Neural cell (in vitro differentiated cells): ENCODE measurements around the gene EYA4.

Experiments
- EZH2 ChIP-seq: fragments of 200-600, 300-800 bp; shearing (Covaris generic), sonication (generic); IDR thresholded peaks from 2 replicates; pipeline ENCODE4 v1.6.1; 2014; ENCODE audit warnings: antibody characterized with exemption, low read length, borderline replicate concordance, mild to moderate bottlenecking; ENCODE audit not compliant: insufficient read depth, poor library complexity, severe bottlenecking
- POLR2AphosphoS5 ChIP-seq: IDR thresholded peaks from 2 replicates; pipeline ENCODE4 v1.6.1; 2012
- SMC3 ChIP-seq: fragments of 450-650 bp; conservative IDR thresholded peaks from 2 replicates; pipeline ENCODE4 v1.6.1; 2014; ENCODE audit warnings: antibody characterized with exemption, mild to moderate bottlenecking, moderate library complexity; ENCODE audit not compliant: poor library complexity
- TF ChIP-seq, protein P1 (sequence below): fragments of 450-650 bp; IDR thresholded peaks from 2 replicates; pipeline ENCODE4 v1.5.1; 2014; ENCODE audit warnings: antibody characterized with exemption, mild to moderate bottlenecking, moderate library complexity; ENCODE audit not compliant: poor library complexity, severe bottlenecking

- TF ChIP-seq, protein P1, sequence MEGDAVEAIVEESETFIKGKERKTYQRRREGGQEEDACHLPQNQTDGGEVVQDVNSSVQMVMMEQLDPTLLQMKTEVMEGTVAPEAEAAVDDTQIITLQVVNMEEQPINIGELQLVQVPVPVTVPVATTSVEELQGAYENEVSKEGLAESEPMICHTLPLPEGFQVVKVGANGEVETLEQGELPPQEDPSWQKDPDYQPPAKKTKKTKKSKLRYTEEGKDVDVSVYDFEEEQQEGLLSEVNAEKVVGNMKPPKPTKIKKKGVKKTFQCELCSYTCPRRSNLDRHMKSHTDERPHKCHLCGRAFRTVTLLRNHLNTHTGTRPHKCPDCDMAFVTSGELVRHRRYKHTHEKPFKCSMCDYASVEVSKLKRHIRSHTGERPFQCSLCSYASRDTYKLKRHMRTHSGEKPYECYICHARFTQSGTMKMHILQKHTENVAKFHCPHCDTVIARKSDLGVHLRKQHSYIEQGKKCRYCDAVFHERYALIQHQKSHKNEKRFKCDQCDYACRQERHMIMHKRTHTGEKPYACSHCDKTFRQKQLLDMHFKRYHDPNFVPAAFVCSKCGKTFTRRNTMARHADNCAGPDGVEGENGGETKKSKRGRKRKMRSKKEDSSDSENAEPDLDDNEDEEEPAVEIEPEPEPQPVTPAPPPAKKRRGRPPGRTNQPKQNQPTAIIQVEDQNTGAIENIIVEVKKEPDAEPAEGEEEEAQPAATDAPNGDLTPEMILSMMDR = no peak
- no peak for TF ChIP-seq SMC3
- TF ChIP-seq EZH2 = no peak
- TF ChIP-seq POLR2AphosphoS5 = no peak
Measured at GRCh38 chr6:133468591-133468990, 227.4 kb downstream of the EYA4 start.
